Activated naive CD4-positive, alpha-beta T cell treated with anti-CD3 and anti-CD28 coated beads, Interleukin-2, amount 50 U/mL, for 16 hours (primary cell): ENCODE data around the gene NAA20.

ENCODE experiments used
- DNase-seq: peaks from one replicate; pipeline ENCODE4 v3.0.0-alpha.2; 2020

NAA20 gene

GRCh38 chr20:20017001-20017843 lies at the start of gene NAA20:
TSS of gene NAA20 (plus strand) at chr20:20017362. CDS start at chr20:20017397, 35 bp downstream.
- peak; percentile 92 for DNase-seq

- no peak for DNase-seq
Observed at GRCh38 chr20:19967445-19967844, 49.7 kb upstream of the NAA20 start.

- DNase-seq: no peak
Observed at GRCh38 chr20:19968028-19968427, 49.1 kb upstream of the NAA20 start.

- DNase-seq: no peak
Observed at GRCh38 chr20:19968466-19969073, 48.6 kb upstream of the NAA20 start.

- no peak for DNase-seq
Observed at GRCh38 chr20:19969106-19969505, 48.1 kb upstream of the NAA20 start.

GRCh38 chr20:19969507-19970255 lies 47.5 kb upstream of the NAA20 start:
- DNase-seq: no peak

- no peak for DNase-seq
Observed at GRCh38 chr20:19970256-19970765, 46.9 kb upstream of the NAA20 start.

GRCh38 chr20:19971116-19971515 lies 46.0 kb upstream of the NAA20 start:
- DNase-seq: no peak

GRCh38 chr20:19973961-19974629 lies 43.1 kb upstream of the NAA20 start:
- no peak for DNase-seq

- no peak for DNase-seq
Observed at GRCh38 chr20:19974630-19975435, 42.3 kb upstream of the NAA20 start.

GRCh38 chr20:19975436-19975799 lies 41.7 kb upstream of the NAA20 start:
- DNase-seq: no peak

- DNase-seq: no peak
Observed at GRCh38 chr20:19975901-19976300, 41.3 kb upstream of the NAA20 start.

GRCh38 chr20:19976595-19977372 lies 40.4 kb upstream of the NAA20 start:
- DNase-seq: no peak

- no peak for DNase-seq
Observed at GRCh38 chr20:19977373-19977770, 39.8 kb upstream of the NAA20 start.

GRCh38 chr20:19978511-19979210 lies 38.5 kb upstream of the NAA20 start:
- DNase-seq: no peak

GRCh38 chr20:19981031-19981451 lies 36.1 kb upstream of the NAA20 start:
- DNase-seq: no peak

GRCh38 chr20:19986419-19986818 lies 30.7 kb upstream of the NAA20 start:
- DNase-seq: no peak

GRCh38 chr20:19987046-19987445 lies 30.1 kb upstream of the NAA20 start:
- no peak for DNase-seq

GRCh38 chr20:19990850-19991249 lies 26.3 kb upstream of the NAA20 start:
- DNase-seq: no peak

GRCh38 chr20:19991308-19991707 lies 25.9 kb upstream of the NAA20 start:
- DNase-seq: no peak

GRCh38 chr20:19991854-19992253 lies 25.3 kb upstream of the NAA20 start:
- no peak for DNase-seq
